ENCODE results near the gene C10orf67.
"Not testable (repeated sequence)": the region's sequence is repeated elsewhere in the genome, so short reads cannot be mapped to it uniquely, and the experiment has no call there.

C10orf67 gene

GRCh38 chr10:23280419-23281043 lies 64.1 kb downstream of the C10orf67 start:
- no peak overlapping the region for H3K4me3 ChIP-seq (ENCODE audit: low read depth in 1 of 2, low read length in 1 of 2)
- no peaks in the 10 kb centered on the region for H3K9me3 ChIP-seq
- no peaks in the 10 kb centered on the region for H3K4me1 ChIP-seq (ENCODE audit: control insufficient read depth in 1 of 2, insufficient read depth in 1 of 2, low read depth in 1 of 2, low read length in 1 of 2)
- H3K27ac ChIP-seq, result no peak overlapping the region
- peaks cover 34% of the 10 kb centered on the region for H3K27me3 ChIP-seq
- no peak for TF ChIP-seq CTCF (IDR thresholded peaks at IDR 0.05)
- no peaks in the 10 kb centered on the region for H3K36me3 ChIP-seq

- Histone ChIP-seq H3K27me3 (peaks cover 7% of the 10 kb centered on the region), H3K27ac (no peak overlapping the region), H3K4me3 (ENCODE audit: low read depth in 1 of 2, low read length in 1 of 2) (no peak overlapping the region), H3K36me3 (no peaks in the 10 kb centered on the region), H3K4me1 (ENCODE audit: control insufficient read depth in 1 of 2, insufficient read depth in 1 of 2, low read depth in 1 of 2, low read length in 1 of 2) (no peaks in the 10 kb centered on the region), H3K9me3 (no peaks in the 10 kb centered on the region)
- no peak for TF ChIP-seq CTCF (IDR thresholded peaks at IDR 0.05)
Observed at GRCh38 chr10:23275355-23275754, 69.2 kb downstream of the C10orf67 start.

GRCh38 chr10:23274179-23274578 lies 70.4 kb downstream of the C10orf67 start:
- not testable (repeated sequence) for H3K27ac ChIP-seq; H3K4me3 ChIP-seq (ENCODE audit: low read depth in 1 of 2, low read length in 1 of 2); H3K9me3 ChIP-seq; H3K36me3 ChIP-seq; H3K4me1 ChIP-seq (ENCODE audit: control insufficient read depth in 1 of 2, insufficient read depth in 1 of 2, low read depth in 1 of 2, low read length in 1 of 2); H3K27me3 ChIP-seq

GRCh38 chr10:23270531-23270930 lies 74.1 kb downstream of the C10orf67 start:
- H3K4me1 ChIP-seq (ENCODE audit: control insufficient read depth in 1 of 2, insufficient read depth in 1 of 2, low read depth in 1 of 2, low read length in 1 of 2), result no peaks in the 10 kb centered on the region
- no peaks in the 10 kb centered on the region for H3K36me3 ChIP-seq
- H3K4me3 ChIP-seq (ENCODE audit: low read depth in 1 of 2, low read length in 1 of 2), result no peak overlapping the region
- H3K9me3 ChIP-seq, result no peaks in the 10 kb centered on the region
- TF ChIP-seq CTCF (IDR thresholded peaks at IDR 0.05), result no peak
- no peaks in the 10 kb centered on the region for H3K27me3 ChIP-seq
- no peak overlapping the region for H3K27ac ChIP-seq

- H3K36me3 ChIP-seq, result no peaks in the 10 kb centered on the region
- no peak overlapping the region for H3K27ac ChIP-seq
- H3K27me3 ChIP-seq, result no peaks in the 10 kb centered on the region
- no peaks in the 10 kb centered on the region for H3K9me3 ChIP-seq
- no peak for TF ChIP-seq CTCF (IDR thresholded peaks at IDR 0.05)
- H3K4me3 ChIP-seq (ENCODE audit: low read depth in 1 of 2, low read length in 1 of 2), result no peak overlapping the region
- no peaks in the 10 kb centered on the region for H3K4me1 ChIP-seq (ENCODE audit: control insufficient read depth in 1 of 2, insufficient read depth in 1 of 2, low read depth in 1 of 2, low read length in 1 of 2)
Observed at GRCh38 chr10:23263441-23264164, 81.0 kb downstream of the C10orf67 start.

GRCh38 chr10:23262928-23263327 lies 81.7 kb downstream of the C10orf67 start:
- Histone ChIP-seq H3K27me3 (no peaks in the 10 kb centered on the region), H3K27ac (no peak overlapping the region), H3K36me3 (no peaks in the 10 kb centered on the region), H3K4me1 (ENCODE audit: control insufficient read depth in 1 of 2, insufficient read depth in 1 of 2, low read depth in 1 of 2, low read length in 1 of 2) (no peaks in the 10 kb centered on the region), H3K4me3 (ENCODE audit: low read depth in 1 of 2, low read length in 1 of 2) (no peak overlapping the region), H3K9me3 (no peaks in the 10 kb centered on the region)
- no peak for TF ChIP-seq CTCF (IDR thresholded peaks at IDR 0.05)

Measured in neutrophil (primary cell).